Activated CD4-positive, CD25-positive, alpha-beta regulatory T cell treated with anti-CD3 and anti-CD28 coated beads, Interleukin-2, amount 50 U/mL, for 16 hours (primary cell): Measurements from ENCODE around the gene SYNE2.
"Not testable (repeated sequence)": the region's sequence is repeated elsewhere in the genome, so short reads cannot be mapped to it uniquely, and the experiment has no call there.

Source experiments
- DNase-seq: peaks from one replicate; pipeline ENCODE4 v3.0.0-alpha.2; 2020; ENCODE audit warnings: low read depth, low spot score

Gene SYNE2

GRCh38 chr14:63869940-63870752 lies 17.3 kb downstream of the SYNE2 start:
- DNase-seq: not testable (repeated sequence)

GRCh38 chr14:63870753-63871037 lies 17.9 kb downstream of the SYNE2 start:
- DNase-seq: not testable (repeated sequence)

- no peak for DNase-seq
Observed at GRCh38 chr14:63874223-63874622, 21.4 kb downstream of the SYNE2 start.

GRCh38 chr14:63875311-63875710 lies 22.5 kb downstream of the SYNE2 start:
- no peak for DNase-seq

- no peak for DNase-seq
Observed at GRCh38 chr14:63877550-63877939, 24.7 kb downstream of the SYNE2 start.

GRCh38 chr14:63878052-63878451 lies 25.2 kb downstream of the SYNE2 start:
- no peak for DNase-seq

GRCh38 chr14:63878792-63879191 lies 26.0 kb downstream of the SYNE2 start:
- no peak for DNase-seq

GRCh38 chr14:63881926-63882325 lies 29.1 kb downstream of the SYNE2 start:
- no peak for DNase-seq

GRCh38 chr14:63887899-63888298 lies 35.1 kb downstream of the SYNE2 start:
- no peak for DNase-seq

- DNase-seq: no peak
Observed at GRCh38 chr14:63890553-63890952, 37.7 kb downstream of the SYNE2 start.

- DNase-seq: no peak
Observed at GRCh38 chr14:63891148-63891975, 38.6 kb downstream of the SYNE2 start.

- DNase-seq: no peak
Observed at GRCh38 chr14:63892265-63892664, 39.5 kb downstream of the SYNE2 start.

GRCh38 chr14:63893701-63894458 lies 41.1 kb downstream of the SYNE2 start:
- no peak for DNase-seq

- DNase-seq: no peak
Observed at GRCh38 chr14:63895510-63895909, 42.7 kb downstream of the SYNE2 start.

- DNase-seq: no peak
Observed at GRCh38 chr14:63896278-63896720, 43.5 kb downstream of the SYNE2 start.

- no peak for DNase-seq
Observed at GRCh38 chr14:63897721-63898163, 44.9 kb downstream of the SYNE2 start.

- DNase-seq: no peak
Observed at GRCh38 chr14:63899953-63900352, 47.1 kb downstream of the SYNE2 start.

- DNase-seq: no peak
Observed at GRCh38 chr14:63901434-63902085, 48.8 kb downstream of the SYNE2 start.

GRCh38 chr14:63902375-63902976 lies 49.7 kb downstream of the SYNE2 start:
- DNase-seq: no peak

GRCh38 chr14:63904724-63905123 lies 51.9 kb downstream of the SYNE2 start:
- no peak for DNase-seq

- no peak for DNase-seq
Observed at GRCh38 chr14:63905370-63905769, 52.6 kb downstream of the SYNE2 start.
